ENCODE results near the gene DPP6. TPM values are rescaled to one million over a fixed set of nuclear protein-coding genes. Genes with fewer than 3 reads are reported as not detected.
"Not testable (repeated sequence)": the region's sequence is repeated elsewhere in the genome, so short reads cannot be mapped to it uniquely, and the experiment has no call there.

Gene DPP6
- total RNA-seq, 2 experiments from 2014 or later, result not detected

DNA sequence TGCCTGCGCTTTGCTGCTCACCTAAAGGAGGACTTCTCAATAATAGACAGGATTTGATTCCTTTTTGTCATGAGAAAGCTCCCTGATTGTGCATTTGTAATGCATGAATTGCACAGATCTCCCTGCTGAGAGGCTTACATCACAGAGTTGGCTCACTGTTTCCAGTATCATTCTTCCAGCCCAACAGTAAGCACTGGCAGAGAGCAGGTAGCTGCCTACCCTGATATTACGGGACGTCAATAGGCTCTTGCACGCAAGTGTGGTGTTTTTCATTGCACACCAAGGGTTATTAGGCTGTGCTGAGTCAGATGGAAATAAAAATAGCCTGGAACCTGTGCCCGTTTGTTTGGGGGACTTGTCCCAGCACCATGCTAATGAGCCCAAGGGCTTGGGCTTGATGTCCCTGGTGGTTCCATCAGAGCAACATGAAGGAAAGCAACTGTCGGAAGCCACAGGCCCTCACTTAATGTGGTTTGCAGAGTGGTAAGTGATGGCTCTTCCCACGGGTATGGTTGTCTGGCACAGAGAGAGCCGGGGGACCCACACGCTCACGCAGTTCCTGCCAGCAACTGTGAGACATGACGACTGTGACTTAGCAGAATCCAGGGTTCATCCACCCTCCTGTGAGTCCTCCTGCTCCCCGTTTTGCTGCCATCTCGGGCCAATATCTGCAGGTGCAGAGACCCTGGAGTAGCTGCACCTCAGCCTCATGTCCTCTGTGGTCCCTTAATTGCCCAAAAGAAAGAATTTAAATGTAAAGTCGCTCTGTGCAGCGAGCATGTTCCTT is 20.4 kb downstream of the DPP6 start:
- POLR2A ChIA-PET, CTCF ChIA-PET: not testable (repeated sequence)

GRCh38 chr7:154078523-154078922 is 26.3 kb downstream of the DPP6 start:
- POLR2A ChIA-PET, result not testable (repeated sequence)
- CTCF ChIA-PET, result interaction anchor here (0.7 kb wide), 1 partner anchor 487 kb away, joined by 3 read pairs; no protein-coding TSS in a partner anchor

DNA sequence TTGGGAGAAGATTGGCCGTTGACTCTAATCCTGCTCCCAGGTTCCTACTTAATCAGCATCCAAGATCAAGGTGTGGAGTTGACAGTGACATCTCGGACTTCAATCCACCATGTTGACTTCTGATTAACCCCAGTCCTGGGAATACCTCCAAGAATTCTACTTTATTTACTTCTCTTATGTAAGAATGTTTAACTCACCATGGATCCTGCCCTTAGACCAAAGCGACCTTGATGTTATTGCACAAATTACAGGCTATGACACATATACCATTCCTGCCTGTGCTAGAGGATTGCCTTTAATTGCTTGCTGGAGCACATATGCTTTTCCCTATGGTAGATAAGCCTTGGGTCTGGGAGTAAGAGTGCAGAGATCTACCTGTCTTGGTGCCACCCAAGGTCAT is 28.1 kb downstream of the DPP6 start:
- CTCF ChIA-PET, POLR2A ChIA-PET: not testable (repeated sequence)

DNA sequence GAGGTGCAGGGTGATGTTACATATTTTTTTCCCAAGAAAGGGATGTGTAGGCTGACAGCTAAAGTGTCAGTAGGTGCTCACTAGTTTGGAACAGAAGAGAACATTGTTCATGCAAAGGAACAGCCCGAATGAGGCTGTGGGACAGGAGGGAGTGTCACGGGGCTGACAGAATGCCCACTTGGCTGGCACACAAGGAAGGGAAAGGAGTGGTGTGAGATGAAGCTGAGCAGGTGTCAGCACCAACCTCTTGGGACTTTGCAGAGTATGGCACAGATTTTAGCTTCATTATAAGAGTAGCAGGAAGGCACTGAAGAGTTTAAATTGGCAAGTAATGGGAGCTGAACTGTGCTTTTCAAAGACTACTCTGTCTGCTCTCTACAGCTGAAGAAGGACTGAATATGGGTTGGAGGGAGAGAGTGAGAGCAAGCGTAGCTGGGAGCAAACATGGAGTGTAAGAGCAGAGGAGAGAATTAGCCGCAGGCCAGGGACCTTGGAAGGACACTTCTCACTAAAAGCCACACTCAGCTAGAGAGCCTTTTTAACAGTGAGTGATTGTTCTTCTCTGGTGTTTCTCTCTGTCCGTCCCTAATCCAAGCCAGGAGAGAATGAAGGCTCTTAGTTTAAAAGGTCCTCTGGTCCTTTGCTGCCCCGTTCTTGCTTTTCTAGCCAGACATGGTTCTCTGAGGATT is 35.0 kb downstream of the DPP6 start:
- CTCF ChIA-PET, POLR2A ChIA-PET: not testable (repeated sequence)

- CTCF ChIA-PET, POLR2A ChIA-PET: not testable (repeated sequence)
Measured at GRCh38 chr7:154092093-154092492, 39.9 kb downstream of the DPP6 start.

GRCh38 chr7:154095201-154095600 is 43.0 kb downstream of the DPP6 start:
- POLR2A ChIA-PET, CTCF ChIA-PET: not testable (repeated sequence)

GRCh38 chr7:154105063-154105462 is 52.9 kb downstream of the DPP6 start:
- CTCF ChIA-PET, POLR2A ChIA-PET: not testable (repeated sequence)

- CTCF ChIA-PET, POLR2A ChIA-PET: not testable (repeated sequence)
Measured at GRCh38 chr7:154109615-154110014, 57.4 kb downstream of the DPP6 start.

DNA sequence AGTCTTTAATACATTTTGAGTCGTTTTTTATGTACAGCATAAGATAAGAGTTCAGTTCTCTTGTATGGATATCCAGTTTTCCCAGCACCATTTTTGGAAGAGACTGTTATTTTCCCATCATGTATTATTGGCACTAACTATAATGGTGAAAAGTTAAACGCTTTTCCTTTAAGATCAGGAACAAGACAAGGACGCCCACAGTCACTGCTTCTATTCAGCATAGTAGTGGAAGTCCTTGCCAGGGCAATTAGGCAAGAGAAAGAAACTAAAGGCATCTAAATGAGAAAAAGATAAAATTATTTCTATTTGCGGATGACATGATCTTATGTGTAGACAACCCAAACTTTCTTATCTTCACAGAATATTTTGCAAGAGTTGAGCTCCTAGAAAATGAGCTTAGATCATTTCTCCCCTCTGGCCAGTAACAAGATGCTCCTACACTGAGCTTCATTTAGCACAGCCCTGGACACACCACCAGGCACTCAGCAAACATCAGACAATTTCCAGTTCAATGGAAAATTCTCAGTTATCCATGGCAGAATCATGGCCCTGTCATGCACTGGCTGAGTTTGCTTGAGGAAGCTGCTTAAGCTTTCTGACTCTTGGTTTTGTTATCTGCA is 61.6 kb downstream of the DPP6 start:
- POLR2A ChIA-PET, CTCF ChIA-PET: not testable (repeated sequence)

DNA sequence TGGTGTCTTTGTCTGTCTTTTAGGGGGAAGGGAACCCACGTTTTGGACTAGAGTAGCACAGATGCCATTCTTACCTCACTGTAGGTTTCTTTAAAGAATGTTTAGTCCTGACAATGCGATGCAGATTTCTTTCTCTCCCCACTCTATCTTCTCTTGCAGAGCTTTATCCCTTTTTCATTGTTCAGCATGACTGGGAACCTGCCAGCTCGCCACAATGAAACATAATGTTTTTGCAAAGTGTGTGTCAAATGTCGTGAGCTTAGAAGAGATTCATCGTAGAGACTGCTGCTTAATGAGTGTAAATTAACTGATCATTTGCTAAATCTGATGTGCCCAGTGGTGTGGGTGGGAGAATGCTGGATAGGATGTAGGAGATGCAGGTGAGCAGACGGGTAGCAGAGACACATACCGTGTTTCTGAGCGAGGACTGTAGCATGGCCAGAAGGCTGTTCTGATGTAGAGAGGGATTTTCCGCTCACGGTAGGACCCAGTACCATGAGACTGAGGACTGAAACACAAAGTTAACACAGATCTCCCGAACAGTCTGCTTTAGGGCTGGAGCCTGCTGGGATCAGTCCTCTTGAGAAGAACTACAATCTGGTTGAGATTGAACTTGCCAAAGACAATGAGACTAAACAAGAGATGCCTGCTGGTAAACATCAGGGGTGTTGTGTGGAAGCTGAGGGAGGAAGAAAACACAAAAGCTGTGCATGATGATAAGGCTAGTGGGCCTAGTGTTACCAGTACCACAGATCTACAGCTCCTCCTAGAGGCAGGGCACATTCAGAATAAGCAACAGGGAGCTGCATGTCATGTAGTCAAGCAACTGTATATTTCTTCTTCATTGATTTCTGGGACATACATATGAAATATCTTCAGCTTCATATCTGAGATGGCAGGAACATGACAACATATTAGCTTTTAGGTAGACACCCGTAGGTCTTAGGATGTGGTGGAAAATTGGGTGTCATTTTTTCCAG is 65.5 kb downstream of the DPP6 start:
- POLR2A ChIA-PET, CTCF ChIA-PET: not testable (repeated sequence)

- CTCF ChIA-PET, POLR2A ChIA-PET: not testable (repeated sequence)
Measured at GRCh38 chr7:154120825-154121224, 68.6 kb downstream of the DPP6 start.

GRCh38 chr7:154122720-154123119 is 70.5 kb downstream of the DPP6 start:
- POLR2A ChIA-PET, CTCF ChIA-PET: not testable (repeated sequence)

DNA sequence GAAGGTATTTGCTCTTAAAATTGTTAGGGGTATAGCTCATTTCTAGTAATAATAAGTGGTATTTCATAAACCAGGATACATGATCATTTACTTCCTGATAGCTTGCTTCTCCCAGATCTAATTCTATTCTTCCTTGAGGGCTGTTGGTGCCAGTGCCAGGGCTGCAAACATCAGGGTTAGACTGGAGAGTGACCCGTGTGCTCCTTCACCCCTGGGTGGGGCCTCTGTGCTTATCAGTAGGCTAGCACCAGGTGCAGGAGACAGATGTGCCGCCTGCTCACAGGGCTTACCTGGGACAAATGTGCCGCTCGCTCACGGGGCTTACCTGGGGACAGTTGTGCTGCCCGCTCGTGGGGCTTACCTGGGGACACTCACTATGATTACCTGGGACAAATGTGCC is 71.2 kb downstream of the DPP6 start:
- CTCF ChIA-PET, POLR2A ChIA-PET: not testable (repeated sequence)

DNA sequence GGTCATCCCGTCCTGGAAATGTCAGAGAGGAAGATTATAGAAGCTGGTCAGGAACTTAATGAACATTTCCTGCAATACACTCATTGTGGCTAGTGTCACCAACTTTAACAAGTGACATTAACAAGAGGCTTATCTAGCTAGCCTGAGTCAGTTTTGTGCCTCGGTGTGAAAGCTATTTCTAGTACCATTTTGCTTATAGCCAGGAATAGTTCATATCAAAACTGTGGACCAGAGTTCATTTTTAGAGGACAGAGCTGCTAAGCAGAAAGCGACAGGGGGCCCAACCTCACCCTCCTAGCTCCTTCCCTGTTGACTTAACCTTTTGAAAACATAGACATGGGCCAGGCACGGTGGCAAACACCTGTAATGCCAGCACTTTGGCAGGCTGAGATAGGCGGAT is 76.9 kb downstream of the DPP6 start:
- CTCF ChIA-PET, POLR2A ChIA-PET: not testable (repeated sequence)

DNA sequence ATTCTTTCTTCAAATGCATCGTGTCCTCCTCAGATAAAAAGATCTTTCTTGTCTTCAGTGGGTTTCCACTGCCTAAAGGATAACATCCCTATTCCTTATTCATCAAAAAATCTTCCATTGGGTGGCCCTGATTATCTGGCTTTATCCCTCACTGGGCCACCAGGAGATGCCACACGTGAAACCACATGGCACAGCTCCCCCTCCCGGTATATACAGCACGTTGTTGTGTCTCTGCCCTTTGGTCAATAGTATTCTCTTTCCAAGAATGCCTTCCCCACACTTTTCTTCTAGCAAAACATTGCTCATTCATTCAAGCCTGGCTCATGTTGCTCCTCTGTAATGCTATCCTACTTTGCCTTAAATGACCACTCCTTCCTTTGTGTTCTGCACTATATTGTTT is 80.4 kb downstream of the DPP6 start:
- POLR2A ChIA-PET, CTCF ChIA-PET: not testable (repeated sequence)

DNA sequence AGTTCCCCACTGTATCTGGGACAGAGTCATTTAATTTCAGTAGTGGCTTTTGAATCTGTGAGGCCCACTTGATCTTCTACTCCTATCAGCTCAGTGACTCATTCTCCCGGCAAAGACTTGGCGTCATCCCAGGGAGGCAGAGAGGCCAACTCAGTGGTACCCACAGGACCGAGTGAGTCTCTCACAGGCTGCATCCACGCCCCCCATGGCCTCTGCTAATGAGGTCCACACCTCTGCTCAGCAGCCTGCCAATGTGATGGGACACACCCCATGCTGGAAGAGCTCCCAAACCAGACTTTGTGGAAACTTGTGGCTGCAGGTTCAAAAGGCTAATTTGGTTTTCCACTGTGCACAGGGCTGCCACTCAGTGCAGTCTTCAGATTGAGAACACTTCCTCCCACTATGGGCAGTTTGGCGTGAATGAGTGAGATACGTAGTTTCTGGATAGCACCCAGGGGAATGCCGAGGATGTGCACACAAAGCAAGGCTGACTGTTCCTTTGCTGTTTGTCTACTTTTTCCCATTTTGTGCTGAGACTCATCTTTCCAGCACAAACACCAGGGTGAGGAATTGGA is 81.6 kb downstream of the DPP6 start:
- CTCF ChIA-PET, POLR2A ChIA-PET: not testable (repeated sequence)

DNA sequence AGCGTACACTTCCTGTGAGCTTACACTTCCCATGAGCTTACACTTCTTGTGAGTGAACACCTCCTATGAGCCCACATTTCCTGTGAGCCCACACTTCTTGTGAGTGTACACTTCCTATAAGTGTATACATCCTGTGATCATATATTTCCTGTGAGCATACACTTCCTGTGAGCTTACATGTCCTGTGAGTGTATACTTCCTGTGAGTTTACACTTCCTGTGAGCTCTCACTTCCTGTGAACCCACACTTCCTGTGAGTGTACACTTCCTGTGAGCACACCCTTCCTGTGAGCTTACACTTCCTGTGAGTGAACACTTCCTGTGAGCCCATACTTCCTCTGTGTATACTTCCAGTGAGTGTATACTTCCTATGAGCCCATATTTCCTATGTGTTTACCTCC is 82.5 kb downstream of the DPP6 start:
- POLR2A ChIA-PET, CTCF ChIA-PET: not testable (repeated sequence)

- CTCF ChIA-PET, POLR2A ChIA-PET: not testable (repeated sequence)
Measured at GRCh38 chr7:154135646-154136045, 83.4 kb downstream of the DPP6 start.

DNA sequence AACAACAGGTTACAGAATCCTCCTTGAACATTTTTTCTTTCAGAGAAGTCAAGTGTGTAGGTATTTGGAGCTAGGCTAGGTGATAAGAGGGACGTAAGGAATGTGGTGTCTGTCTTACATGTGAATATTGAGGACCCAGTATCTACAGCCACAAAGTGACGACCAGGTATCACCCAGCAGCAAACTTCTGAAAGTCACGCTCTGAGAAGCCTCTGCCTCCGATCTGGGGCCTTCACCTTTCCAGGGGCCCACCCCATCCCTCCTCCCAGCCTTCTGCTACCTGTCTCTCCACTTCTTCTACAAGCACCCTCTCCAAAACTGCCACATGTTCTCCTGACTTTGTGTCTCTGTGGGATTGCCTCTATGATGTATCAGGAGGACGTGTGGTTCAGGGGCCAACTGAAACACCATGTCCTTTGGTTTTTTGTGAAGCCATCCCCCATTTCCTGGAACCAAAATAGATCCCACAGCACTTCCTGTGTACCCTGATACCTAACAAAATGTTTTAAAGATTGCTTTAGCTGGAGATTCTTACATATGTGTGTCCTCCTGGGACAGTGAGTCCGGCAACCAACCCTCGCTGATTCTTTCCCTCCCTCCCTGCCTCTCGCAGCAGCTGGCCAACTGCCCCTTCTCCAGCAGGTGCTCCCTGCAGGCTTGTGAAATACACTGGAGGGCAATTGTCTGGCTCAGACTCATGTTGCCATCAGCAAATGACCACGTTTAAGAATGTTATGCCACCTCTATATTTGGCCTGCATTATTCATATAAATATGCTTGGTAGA is 93.9 kb downstream of the DPP6 start:
- POLR2A ChIA-PET, CTCF ChIA-PET: not testable (repeated sequence)
